ENCODE results near the gene ZBTB3. TPM values are rescaled to one million over a fixed set of nuclear protein-coding genes. Genes with fewer than 3 reads are reported as not detected.
A peak's percentile ranks its signal among the peaks of the same experiment; 100 is the strongest.

ZBTB3 gene
- total RNA-seq, 6 experiments from 2014 or later = 7.9 to 10.8 (median 8.9) TPM

DNA sequence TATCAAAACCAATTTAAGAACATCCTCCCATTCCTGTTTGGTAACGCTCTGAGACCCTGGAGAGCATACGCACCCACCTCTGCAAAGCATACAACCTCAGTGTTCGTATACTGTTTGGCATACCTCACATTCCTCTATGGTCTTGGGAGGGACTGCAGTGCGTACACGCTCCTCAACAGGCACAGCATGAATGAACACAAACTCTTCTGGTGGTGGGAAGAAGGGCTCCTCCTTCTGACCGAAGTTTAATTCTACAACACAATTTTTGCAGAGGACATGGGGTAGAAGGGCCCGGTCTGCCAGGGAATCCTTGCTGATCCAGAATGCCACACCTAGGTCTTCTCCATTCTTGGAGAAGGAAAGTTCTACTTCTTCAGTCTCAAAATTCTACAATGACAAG lies 32.0 kb downstream of the ZBTB3 start:
- no peak overlapping the region for H3K4me3 Mint-ChIP-seq
- no peaks in the 10 kb centered on the region for H3K9me3 Mint-ChIP-seq
- H3K27me3 Mint-ChIP-seq (ENCODE audit: insufficient read depth) = no peaks in the 10 kb centered on the region; the same call in 1 of the 2 replicates
- H3K27ac Mint-ChIP-seq = peak overlapping the region; percentile 18; the same call in 1 of the 2 replicates
- peaks cover 41% of the 10 kb centered on the region for H3K4me1 Mint-ChIP-seq (ENCODE audit: low read depth)
- peaks cover 73% of the 10 kb centered on the region for H3K36me3 Mint-ChIP-seq (ENCODE audit: low read depth)
- no peak for DNase-seq
- TF ChIP-seq, protein P1, sequence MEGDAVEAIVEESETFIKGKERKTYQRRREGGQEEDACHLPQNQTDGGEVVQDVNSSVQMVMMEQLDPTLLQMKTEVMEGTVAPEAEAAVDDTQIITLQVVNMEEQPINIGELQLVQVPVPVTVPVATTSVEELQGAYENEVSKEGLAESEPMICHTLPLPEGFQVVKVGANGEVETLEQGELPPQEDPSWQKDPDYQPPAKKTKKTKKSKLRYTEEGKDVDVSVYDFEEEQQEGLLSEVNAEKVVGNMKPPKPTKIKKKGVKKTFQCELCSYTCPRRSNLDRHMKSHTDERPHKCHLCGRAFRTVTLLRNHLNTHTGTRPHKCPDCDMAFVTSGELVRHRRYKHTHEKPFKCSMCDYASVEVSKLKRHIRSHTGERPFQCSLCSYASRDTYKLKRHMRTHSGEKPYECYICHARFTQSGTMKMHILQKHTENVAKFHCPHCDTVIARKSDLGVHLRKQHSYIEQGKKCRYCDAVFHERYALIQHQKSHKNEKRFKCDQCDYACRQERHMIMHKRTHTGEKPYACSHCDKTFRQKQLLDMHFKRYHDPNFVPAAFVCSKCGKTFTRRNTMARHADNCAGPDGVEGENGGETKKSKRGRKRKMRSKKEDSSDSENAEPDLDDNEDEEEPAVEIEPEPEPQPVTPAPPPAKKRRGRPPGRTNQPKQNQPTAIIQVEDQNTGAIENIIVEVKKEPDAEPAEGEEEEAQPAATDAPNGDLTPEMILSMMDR (IDR thresholded peaks at IDR 0.05) = peak; percentile 32; the same call in 1 of the 2 replicates

DNA sequence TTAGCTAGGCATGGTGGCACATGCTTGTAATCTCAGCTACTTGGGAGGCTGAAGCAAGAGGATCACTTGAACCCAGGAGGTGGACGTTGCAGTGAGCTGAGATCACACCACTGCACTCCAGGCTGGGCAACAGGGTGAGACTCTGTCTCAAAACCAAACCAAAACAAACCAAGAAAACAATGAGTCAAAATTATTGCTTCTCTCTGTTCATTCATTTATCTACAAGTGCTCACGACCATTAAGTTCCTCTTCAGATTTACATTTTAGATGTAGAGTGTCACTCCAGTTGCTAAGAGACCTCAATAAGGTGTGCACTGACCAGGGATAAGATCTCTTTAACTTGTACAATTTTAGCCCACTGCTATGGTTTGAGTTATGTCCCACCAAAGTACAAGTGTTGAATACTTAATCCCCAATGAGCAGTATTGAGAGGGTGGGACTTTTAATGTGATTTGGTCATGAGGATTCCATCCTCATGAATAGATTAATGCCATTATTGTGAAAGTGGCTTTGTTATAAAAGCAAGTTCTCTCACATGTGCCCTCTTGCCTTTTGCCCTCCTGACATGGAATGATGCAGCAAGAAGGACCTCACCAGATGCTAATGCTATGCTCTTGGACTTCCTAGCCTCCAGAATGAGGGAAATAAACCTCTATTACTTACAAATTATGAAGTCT lies 34.5 kb downstream of the ZBTB3 start:
- Mint-ChIP-seq H3K27ac (peak overlapping the region; percentile 58), H3K4me3 (no peak overlapping the region), H3K27me3 (ENCODE audit: insufficient read depth) (no peaks in the 10 kb centered on the region; the same call in none of the 2 replicates), H3K9me3 (no peaks in the 10 kb centered on the region), H3K36me3 (ENCODE audit: low read depth) (peaks cover 73% of the 10 kb centered on the region), H3K4me1 (ENCODE audit: low read depth) (peaks cover 30% of the 10 kb centered on the region)
- DNase-seq = no peak
- TF ChIP-seq, protein P1 (IDR thresholded peaks at IDR 0.05) = no peak

DNA sequence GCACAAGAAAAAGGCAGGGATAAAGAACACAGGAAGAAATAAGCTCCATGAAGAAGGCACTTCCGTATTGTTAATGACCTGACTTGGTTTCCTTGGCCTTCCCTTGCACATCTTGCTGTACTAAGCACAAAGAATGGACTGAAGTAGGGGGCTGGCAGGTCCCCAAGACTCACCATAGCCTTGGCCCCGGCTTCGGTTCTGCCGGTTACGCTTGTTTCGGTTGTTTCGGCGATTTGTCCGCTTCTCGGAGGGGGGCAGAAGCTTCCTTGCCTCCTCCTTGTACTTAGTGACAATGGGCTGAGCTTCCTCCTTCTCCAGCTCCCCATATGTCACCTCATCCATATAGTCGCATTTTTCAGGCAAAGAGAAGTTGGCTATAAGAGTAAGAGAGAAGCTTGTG lies 37.1 kb downstream of the ZBTB3 start:
- DNase-seq = no peak
- peaks cover 18% of the 10 kb centered on the region for H3K4me1 Mint-ChIP-seq (ENCODE audit: low read depth)
- H3K27me3 Mint-ChIP-seq (ENCODE audit: insufficient read depth) = no peaks in the 10 kb centered on the region; the same call in 1 of the 2 replicates
- H3K4me3 Mint-ChIP-seq = no peak overlapping the region
- H3K27ac Mint-ChIP-seq = no peak overlapping the region
- TF ChIP-seq, protein P1 (IDR thresholded peaks at IDR 0.05) = no peak
- H3K36me3 Mint-ChIP-seq (ENCODE audit: low read depth) = peaks cover 58% of the 10 kb centered on the region
- no peaks in the 10 kb centered on the region for H3K9me3 Mint-ChIP-seq

DNA sequence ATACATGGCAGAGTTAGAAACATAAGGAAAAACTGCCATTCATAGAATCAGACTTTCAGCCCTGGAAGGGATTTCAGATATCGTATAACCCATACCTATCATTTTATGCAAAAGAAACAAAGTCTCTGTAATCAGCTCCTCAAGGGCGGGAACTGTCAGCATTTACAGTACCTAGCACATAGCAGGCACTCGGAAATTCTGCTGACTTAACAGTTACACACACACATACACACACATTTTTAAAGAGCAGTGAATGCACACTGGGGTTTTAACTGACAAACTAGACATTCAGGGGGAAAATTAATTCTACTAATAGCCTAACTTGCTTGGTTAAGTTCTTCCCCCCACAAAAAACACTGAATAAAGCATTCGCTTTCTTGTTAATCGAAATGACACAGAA lies 37.8 kb downstream of the ZBTB3 start:
- H3K36me3 Mint-ChIP-seq (ENCODE audit: low read depth) = peaks cover 52% of the 10 kb centered on the region
- TF ChIP-seq, protein P1 (IDR thresholded peaks at IDR 0.05) = no peak
- DNase-seq = no peak
- H3K4me3 Mint-ChIP-seq = no peak overlapping the region
- no peak overlapping the region for H3K27ac Mint-ChIP-seq
- peaks cover 18% of the 10 kb centered on the region for H3K4me1 Mint-ChIP-seq (ENCODE audit: low read depth)
- no peaks in the 10 kb centered on the region for H3K9me3 Mint-ChIP-seq
- no peaks in the 10 kb centered on the region; the same call in 1 of the 2 replicates for H3K27me3 Mint-ChIP-seq (ENCODE audit: insufficient read depth)

DNA sequence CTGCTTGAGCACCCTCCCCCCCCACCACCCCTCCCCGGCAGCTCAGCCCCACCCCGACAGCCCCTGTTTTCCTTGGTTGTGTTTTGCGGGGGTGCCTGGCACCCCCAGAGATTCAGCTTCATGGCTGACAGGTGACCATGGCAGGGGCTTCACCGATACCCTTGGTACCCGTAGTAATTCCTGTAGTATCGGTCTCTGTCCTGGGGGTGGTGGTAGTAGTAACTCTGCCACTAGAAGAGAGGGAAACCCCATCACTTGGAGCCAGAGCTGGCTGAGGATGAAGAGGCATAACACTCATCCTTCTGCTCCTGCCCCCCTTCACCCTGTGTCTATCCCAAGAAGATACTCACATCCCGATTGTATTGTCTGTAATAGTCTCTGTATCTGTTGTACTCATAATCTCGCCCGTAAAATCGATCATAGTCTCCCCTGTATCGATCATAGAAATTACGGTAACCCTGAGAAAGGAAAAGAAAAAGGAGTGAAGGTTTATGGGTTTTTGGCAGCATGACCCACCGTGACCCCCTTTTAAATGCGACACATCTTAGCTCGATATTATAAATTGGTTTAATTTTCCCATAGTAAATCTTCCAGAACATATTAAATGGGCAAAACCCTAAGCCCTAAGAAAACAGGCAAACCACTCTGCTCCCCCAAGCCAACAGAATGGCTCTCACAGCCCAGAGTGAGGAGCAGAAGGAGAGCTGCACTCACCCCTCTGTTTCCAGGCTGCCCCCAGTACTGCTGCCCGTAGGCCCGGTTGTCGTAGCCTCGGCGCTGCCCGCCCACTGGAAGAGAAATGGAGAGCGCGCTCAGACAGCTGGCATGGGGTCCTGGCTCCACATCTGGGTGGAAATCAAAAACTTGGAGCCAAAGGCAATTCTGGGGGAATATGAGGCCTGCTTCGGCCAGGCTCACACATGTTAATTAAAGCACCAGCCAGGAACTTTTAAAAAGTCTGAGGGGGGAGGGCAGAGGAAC lies 38.5 kb downstream of the ZBTB3 start:
- H3K36me3 Mint-ChIP-seq (ENCODE audit: low read depth) = peaks cover 52% of the 10 kb centered on the region
- no peak overlapping the region; the same call in 1 of the 2 replicates for H3K27ac Mint-ChIP-seq
- H3K27me3 Mint-ChIP-seq (ENCODE audit: insufficient read depth) = no peaks in the 10 kb centered on the region; the same call in 1 of the 2 replicates
- DNase-seq = no peak
- TF ChIP-seq, protein P1 (IDR thresholded peaks at IDR 0.05) = no peak
- H3K4me1 Mint-ChIP-seq (ENCODE audit: low read depth) = peaks cover 14% of the 10 kb centered on the region
- no peaks in the 10 kb centered on the region for H3K9me3 Mint-ChIP-seq
- H3K4me3 Mint-ChIP-seq = no peak overlapping the region

All from HFFc6 (cell line).